ENCODE data around the gene CLOCK. TPM values are rescaled to one million over a fixed set of nuclear protein-coding genes. Genes with fewer than 3 reads are reported as not detected.

Gene CLOCK
- polyA plus RNA-seq, 2 of the 4 experiments (the other 2 are of a cell fraction) = 6.6 to 14.2 TPM

DNA sequence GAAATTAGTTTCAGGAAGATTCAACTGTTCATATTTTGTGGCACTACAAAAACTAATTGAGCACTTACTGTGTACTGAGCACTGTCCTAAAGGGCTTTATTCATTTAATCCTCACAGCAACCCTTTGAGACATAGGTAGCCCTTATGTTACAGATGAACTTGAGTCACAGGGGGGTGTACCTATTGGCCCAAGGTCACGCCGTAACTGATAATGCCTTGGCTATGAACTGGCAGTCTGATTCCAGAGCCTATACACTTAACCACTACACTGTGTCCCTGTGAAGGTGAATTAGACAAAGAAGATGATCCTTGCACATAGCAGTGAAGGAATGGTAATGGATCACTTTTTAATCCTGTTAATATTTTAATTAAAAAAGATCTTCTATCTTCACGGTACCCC lies 138.9 kb downstream of the CLOCK start:
- Histone ChIP-seq H3K4me3 (no peak overlapping the region), H3K27ac (no peak overlapping the region), H3K4me1 (0 out of 3 replicates have a peak, but pooled peaks cover 7% of the 10 kb centered on the region), H3K9me3 (no peaks in the 10 kb centered on the region), H3K4me2 (no peak overlapping the region)
- DNase-seq (ENCODE audit: low read depth in 1 of 2, low spot score in 1 of 2) (no peak), FAIRE-seq (no peak), ATAC-seq (no peak)
- TF ChIP-seq MAZ (IDR thresholded peaks at IDR 0.05; ENCODE audit: borderline replicate concordance, low read depth, low read length) (no peak), POLR2A (IDR thresholded peaks at IDR 0.05; ENCODE audit: low read length) (no peak), BHLHE40 (IDR thresholded peaks at IDR 0.05; ENCODE audit: low read depth, low read length) (no peak), FOSL2 (IDR thresholded peaks at IDR 0.05) (no peak), FOSL2 (CRISPR knock-in tag; IDR thresholded peaks at IDR 0.05) (no peak), ZC3H11A (IDR thresholded peaks at IDR 0.05) (no peak), POLR2AphosphoS2 (conservative IDR thresholded peaks at IDR 0.05; ENCODE audit: low read length) (no peak), SREBF2 (IDR thresholded peaks at IDR 0.05) (no peak), HEYL (CRISPR knock-in tag; IDR thresholded peaks at IDR 0.05) (no peak), HOXB5 (CRISPR knock-in tag; IDR thresholded peaks at IDR 0.05) (no peak), NR3C1 (IDR thresholded peaks at IDR 0.05) (no peak), SMC3 (IDR thresholded peaks at IDR 0.05) (no peak)
- TF ChIP-seq, protein P1, sequence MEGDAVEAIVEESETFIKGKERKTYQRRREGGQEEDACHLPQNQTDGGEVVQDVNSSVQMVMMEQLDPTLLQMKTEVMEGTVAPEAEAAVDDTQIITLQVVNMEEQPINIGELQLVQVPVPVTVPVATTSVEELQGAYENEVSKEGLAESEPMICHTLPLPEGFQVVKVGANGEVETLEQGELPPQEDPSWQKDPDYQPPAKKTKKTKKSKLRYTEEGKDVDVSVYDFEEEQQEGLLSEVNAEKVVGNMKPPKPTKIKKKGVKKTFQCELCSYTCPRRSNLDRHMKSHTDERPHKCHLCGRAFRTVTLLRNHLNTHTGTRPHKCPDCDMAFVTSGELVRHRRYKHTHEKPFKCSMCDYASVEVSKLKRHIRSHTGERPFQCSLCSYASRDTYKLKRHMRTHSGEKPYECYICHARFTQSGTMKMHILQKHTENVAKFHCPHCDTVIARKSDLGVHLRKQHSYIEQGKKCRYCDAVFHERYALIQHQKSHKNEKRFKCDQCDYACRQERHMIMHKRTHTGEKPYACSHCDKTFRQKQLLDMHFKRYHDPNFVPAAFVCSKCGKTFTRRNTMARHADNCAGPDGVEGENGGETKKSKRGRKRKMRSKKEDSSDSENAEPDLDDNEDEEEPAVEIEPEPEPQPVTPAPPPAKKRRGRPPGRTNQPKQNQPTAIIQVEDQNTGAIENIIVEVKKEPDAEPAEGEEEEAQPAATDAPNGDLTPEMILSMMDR (IDR thresholded peaks at IDR 0.05) = no peak
- TF ChIP-seq, protein P2, sequence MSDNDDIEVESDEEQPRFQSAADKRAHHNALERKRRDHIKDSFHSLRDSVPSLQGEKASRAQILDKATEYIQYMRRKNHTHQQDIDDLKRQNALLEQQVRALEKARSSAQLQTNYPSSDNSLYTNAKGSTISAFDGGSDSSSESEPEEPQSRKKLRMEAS (IDR thresholded peaks at IDR 0.05) = no peak
- TF ChIP-seq, protein P3, sequence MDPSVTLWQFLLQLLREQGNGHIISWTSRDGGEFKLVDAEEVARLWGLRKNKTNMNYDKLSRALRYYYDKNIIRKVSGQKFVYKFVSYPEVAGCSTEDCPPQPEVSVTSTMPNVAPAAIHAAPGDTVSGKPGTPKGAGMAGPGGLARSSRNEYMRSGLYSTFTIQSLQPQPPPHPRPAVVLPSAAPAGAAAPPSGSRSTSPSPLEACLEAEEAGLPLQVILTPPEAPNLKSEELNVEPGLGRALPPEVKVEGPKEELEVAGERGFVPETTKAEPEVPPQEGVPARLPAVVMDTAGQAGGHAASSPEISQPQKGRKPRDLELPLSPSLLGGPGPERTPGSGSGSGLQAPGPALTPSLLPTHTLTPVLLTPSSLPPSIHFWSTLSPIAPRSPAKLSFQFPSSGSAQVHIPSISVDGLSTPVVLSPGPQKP (IDR thresholded peaks at IDR 0.05; ENCODE audit: low read depth, low read length) = no peak
- 82% methylated on average over 3 of the region's 3 CpGs for WGBS (ENCODE audit: missing lambda C conversion rate)
- ChIA-PET CTCF (interaction anchor here (1.6 to 1.8 kb wide), 2 partner anchors 9 to 62 kb away, joined by 4 to 5 read pairs; partner anchors contain the start of gene SRD5A3), POLR2A (no interaction called here)

DNA sequence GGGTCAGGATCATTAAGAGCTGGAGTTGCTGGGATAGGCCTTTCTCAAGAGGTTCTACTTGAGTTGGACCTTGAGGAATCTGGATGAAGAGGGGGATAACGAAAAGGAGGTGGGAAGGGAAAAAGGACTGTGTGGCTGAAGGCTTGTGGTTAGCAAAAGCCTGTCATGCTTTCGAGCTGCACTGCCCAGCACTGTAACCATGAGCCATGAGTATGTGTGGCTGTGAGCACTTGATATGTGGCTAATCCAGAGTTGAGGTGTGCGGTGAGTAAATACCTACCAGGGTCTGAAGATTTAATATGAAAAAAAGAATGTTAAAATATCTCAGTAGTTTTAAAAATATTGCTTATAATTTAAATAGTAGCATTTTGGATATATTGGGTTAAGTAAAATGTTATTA lies 139.6 kb downstream of the CLOCK start:
- POLR2A ChIA-PET = no interaction called here
- no peak for FAIRE-seq
- Histone ChIP-seq H3K4me3 (no peak overlapping the region), H3K9me3 (no peaks in the 10 kb centered on the region), H3K4me2 (no peak overlapping the region), H3K4me1 (0 out of 3 replicates have a peak, but pooled peaks cover 7% of the 10 kb centered on the region), H3K27ac (no peak overlapping the region)
- WGBS (ENCODE audit: missing lambda C conversion rate) = 87% methylated on average over 3 of the region's 3 CpGs
- DNase-seq (ENCODE audit: low read depth in 1 of 2, low spot score in 1 of 2) = no peak
- CTCF ChIA-PET = interaction anchor here (1.6 to 2.3 kb wide), 2 partner anchors 10 to 12 kb away, joined by 5 to 6 read pairs; partner anchors contain the start of gene TMEM165
- ATAC-seq = no peak
- TF ChIP-seq NPAS2 (CRISPR knock-in tag; IDR thresholded peaks at IDR 0.05; ENCODE audit: borderline replicate concordance) = no peak
- TF ChIP-seq, protein P3 (IDR thresholded peaks at IDR 0.05; ENCODE audit: low read depth, low read length) = no peak
- TF ChIP-seq, protein P4, sequence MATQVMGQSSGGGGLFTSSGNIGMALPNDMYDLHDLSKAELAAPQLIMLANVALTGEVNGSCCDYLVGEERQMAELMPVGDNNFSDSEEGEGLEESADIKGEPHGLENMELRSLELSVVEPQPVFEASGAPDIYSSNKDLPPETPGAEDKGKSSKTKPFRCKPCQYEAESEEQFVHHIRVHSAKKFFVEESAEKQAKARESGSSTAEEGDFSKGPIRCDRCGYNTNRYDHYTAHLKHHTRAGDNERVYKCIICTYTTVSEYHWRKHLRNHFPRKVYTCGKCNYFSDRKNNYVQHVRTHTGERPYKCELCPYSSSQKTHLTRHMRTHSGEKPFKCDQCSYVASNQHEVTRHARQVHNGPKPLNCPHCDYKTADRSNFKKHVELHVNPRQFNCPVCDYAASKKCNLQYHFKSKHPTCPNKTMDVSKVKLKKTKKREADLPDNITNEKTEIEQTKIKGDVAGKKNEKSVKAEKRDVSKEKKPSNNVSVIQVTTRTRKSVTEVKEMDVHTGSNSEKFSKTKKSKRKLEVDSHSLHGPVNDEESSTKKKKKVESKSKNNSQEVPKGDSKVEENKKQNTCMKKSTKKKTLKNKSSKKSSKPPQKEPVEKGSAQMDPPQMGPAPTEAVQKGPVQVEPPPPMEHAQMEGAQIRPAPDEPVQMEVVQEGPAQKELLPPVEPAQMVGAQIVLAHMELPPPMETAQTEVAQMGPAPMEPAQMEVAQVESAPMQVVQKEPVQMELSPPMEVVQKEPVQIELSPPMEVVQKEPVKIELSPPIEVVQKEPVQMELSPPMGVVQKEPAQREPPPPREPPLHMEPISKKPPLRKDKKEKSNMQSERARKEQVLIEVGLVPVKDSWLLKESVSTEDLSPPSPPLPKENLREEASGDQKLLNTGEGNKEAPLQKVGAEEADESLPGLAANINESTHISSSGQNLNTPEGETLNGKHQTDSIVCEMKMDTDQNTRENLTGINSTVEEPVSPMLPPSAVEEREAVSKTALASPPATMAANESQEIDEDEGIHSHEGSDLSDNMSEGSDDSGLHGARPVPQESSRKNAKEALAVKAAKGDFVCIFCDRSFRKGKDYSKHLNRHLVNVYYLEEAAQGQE (IDR thresholded peaks at IDR 0.05) = no peak
- TF ChIP-seq, protein P5, sequence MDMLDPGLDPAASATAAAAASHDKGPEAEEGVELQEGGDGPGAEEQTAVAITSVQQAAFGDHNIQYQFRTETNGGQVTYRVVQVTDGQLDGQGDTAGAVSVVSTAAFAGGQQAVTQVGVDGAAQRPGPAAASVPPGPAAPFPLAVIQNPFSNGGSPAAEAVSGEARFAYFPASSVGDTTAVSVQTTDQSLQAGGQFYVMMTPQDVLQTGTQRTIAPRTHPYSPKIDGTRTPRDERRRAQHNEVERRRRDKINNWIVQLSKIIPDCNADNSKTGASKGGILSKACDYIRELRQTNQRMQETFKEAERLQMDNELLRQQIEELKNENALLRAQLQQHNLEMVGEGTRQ (IDR thresholded peaks at IDR 0.05) = no peak
- no peak for TF ChIP-seq KDM1A (IDR thresholded peaks at IDR 0.05; ENCODE audit: low read depth)
- no peak for TF ChIP-seq TP53 (CRISPR knock-in tag; IDR thresholded peaks at IDR 0.05)
- TF ChIP-seq FOSL2 (IDR thresholded peaks at IDR 0.05) = no peak
- TF ChIP-seq FOSL2 (CRISPR knock-in tag; IDR thresholded peaks at IDR 0.05) = no peak
- no peak for TF ChIP-seq ZC3H11A (IDR thresholded peaks at IDR 0.05)
- no peak for TF ChIP-seq NR3C1 (IDR thresholded peaks at IDR 0.05)
- no peak for TF ChIP-seq KDM5A (IDR thresholded peaks at IDR 0.05)
- TF ChIP-seq GATA3 (IDR thresholded peaks at IDR 0.05; ENCODE audit: borderline replicate concordance) = no peak
- TF ChIP-seq, protein P6, sequence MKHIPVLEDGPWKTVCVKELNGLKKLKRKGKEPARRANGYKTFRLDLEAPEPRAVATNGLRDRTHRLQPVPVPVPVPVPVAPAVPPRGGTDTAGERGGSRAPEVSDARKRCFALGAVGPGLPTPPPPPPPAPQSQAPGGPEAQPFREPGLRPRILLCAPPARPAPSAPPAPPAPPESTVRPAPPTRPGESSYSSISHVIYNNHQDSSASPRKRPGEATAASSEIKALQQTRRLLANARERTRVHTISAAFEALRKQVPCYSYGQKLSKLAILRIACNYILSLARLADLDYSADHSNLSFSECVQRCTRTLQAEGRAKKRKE (CRISPR knock-in tag; IDR thresholded peaks at IDR 0.05; ENCODE audit: low read depth) = no peak
- TF ChIP-seq EHF (CRISPR knock-in tag; IDR thresholded peaks at IDR 0.05) = no peak
- TF ChIP-seq RNF2 (IDR thresholded peaks at IDR 0.05; ENCODE audit: borderline replicate concordance, low read depth) = no peak
- TF ChIP-seq, protein P7, sequence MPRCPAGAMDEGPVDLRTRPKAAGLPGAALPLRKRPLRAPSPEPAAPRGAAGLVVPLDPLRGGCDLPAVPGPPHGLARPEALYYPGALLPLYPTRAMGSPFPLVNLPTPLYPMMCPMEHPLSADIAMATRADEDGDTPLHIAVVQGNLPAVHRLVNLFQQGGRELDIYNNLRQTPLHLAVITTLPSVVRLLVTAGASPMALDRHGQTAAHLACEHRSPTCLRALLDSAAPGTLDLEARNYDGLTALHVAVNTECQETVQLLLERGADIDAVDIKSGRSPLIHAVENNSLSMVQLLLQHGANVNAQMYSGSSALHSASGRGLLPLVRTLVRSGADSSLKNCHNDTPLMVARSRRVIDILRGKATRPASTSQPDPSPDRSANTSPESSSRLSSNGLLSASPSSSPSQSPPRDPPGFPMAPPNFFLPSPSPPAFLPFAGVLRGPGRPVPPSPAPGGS (IDR thresholded peaks at IDR 0.05) = no peak
- TF ChIP-seq FOSB (CRISPR knock-in tag; IDR thresholded peaks at IDR 0.05) = no peak
